Activated CD8-positive, alpha-beta memory T cell treated with anti-CD3 and anti-CD28 coated beads, Interleukin-2, amount 50 U/mL, for 4 hours (primary cell): Measurements from ENCODE around the gene FGD6.
"Not testable (repeated sequence)": the region's sequence is repeated elsewhere in the genome, so short reads cannot be mapped to it uniquely, and the experiment has no call there.

Experiments
- DNase-seq: peaks from one replicate; pipeline ENCODE4 v3.0.0-alpha.2; 2020

The FGD6 gene

DNA sequence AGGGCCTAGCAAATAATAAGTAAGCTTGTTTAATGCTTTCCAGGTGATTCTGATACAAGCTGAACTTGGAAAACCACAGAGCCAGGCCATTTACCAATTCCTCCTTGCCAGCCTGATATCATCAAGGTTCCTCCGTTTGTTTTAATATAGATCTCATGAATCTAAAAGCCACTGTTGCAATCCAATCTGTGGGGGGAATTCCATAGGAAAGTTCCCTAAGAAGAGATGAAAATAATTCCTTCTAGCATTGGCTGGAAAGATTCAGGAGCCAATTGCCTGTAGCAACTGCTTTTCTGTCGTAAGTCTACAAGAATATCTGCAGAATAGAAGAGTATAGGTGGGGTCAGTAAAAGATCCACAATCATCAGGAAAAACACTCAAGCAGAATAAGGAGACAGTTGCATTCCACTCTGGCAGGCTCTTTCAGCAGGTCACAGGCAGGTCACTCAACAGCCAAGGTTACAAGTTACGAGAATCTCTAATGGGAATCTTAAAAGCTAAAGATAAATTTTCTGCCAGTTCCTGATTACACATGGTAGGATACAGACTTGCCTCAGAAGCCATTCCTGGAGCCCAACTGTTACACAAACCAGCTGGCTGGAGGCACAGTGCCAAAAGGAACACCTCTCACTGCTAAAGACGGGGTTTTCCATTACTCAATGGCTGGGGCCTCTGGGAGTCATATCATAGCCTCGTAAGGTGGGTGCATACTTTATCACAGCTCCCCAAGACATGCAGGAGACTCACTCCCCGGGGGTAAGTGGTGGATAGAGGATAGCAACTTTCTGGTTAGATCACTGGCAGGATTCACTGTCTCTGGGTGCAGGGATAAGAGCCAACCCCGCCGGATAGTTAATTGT, 43.6 kb downstream of the FGD6 start:
- no peak for DNase-seq

DNA sequence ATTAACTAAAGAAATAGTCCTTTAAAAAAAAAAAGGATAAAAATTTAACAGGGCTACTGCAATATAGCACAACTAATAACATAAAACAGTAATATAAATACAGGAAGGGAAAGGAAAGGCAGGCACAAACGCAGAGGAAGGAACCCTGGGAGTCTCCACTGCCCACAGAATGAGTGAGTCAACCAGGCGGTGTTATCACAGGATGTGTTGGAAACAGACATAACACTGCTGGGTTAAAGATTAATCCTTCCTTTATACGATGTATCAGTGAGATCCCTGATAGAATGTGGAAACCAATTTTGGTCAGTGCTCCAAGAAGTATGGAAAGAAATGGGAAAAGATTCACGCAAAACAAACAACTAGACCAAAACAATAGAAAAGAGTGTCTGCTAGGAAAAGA, 47.9 kb downstream of the FGD6 start:
- DNase-seq, result no peak

DNA sequence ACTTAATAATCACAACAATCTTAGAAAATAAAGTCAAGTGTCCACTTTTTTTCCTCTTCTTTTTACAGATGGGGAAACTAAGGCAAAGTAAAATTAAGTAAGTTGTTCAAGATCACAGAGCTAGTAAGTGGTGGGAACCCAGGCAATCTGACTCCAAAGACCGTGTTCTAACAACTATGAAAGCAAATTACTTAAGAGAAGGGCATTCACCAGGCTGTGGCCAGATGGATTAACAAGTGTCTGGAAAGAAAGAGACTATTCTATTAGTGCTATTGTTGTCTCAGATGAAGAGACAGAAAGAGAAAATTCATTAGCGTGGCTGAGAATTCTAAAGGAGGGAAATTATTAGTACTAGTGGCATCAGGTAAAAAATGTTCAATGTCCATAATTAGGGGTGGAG, 48.5 kb downstream of the FGD6 start:
- DNase-seq, result no peak

DNA sequence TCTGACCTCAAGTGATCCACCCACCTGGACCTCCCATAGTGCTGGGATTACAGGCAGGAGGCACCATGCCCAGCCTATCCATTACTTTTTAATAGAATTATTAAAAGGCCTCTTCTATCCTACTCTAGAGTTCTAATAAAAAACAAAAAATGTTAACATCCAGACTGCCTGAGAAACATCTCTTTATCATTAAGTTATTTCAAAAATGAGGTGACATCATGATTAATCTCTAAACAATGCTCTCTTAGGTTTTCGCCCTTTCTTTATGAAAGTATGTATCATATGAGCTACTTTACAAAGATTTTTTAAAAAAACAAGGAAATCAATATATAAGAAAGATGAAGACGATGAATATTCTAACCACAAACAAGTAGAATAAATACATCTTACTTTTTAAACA, 52.6 kb downstream of the FGD6 start:
- DNase-seq, result no peak

DNA sequence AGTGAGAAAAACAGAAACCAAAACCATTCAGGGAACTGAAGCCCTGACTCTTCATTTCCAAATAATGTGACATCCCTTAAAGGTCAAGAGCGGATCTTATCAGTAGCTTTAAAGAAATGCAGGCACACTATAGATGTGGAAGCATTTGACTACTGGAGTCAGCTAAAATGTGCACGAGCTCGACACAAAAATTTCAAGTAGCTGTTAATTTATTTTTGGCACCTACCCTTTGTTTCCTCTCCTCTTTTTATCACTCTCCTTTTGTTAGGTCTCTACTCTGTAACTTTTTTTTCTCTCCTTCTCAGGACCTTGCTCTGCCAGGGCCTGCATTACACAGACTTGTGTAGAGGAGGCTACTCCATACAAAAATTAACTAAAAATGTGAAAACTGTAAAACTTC, 58.3 kb downstream of the FGD6 start:
- no peak for DNase-seq

DNA sequence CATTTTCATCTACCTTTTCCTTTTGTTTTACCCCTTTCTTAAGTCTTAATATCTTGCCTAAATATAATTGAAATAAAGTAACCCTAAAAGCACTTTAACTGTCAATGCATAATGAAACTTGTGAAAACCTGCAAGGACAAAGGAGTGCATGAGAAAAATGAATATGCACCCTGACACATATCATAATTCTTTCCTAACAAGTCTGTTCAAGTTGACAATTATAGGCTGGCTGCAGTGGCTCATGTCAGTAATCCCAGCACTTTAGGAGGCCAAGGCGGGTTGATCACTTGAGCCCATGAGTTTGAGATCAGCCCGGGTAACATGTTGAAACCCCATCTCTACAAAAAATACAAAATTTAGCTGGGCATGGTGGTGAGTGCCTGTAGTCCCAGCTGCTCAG, 65.4 kb downstream of the FGD6 start:
- no peak for DNase-seq

DNA sequence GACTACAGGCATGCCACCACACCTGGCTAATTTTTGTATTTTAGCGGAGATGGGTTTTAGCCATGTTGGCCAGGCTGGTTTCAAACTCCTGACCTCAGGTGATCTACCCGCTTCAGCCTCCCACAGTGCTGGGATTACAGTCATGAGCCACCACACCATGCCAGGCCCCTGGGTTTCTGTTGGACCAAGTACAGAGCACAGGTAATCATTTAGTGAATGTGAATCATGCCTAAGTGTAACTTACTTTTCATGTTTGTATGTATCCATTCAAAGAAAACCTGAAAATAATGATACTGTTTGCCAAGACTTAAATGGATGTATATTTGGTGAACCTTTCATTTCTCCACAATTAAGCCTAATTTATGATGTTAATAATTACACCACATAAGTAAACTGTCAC, 65.9 kb downstream of the FGD6 start:
- no peak for DNase-seq

DNA sequence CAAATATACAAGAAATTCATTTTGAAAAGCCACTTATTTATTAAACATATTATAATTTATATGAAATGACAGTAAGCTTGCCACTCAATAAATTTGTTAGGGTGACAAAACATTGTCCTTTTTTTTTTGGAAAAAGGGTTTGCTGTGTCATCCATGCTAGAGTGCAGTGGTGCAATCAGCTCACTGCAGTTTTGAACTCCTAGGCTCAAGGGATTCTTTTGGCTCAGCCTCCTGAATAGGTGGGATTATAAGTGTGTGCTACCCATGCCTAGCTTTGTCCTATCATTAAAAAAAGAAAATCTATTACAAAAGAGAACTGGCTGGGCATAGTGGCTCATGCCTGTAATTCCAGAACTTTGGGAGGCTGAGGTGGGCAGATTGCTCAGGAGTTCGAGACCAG, 66.8 kb downstream of the FGD6 start:
- no peak for DNase-seq

DNA sequence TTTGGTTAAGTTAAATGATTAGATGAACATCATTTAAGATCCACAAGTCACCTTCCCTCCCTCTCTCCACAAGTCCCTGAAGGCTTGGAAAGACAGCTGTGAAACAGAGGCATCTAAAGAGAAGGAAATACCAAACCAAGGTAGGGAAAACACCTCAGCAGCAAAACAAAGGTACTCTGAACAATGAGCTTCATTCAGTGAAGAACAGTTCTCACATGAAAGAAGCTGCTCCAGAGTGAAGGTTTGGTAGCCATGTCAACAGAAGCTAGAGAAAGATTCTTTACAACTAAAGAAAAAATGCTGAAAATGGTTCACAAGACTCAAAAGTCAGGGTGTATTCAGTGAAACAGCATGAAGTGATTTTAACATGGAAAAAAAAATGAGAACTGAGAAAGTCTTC, 69.4 kb downstream of the FGD6 start:
- no peak for DNase-seq

DNA sequence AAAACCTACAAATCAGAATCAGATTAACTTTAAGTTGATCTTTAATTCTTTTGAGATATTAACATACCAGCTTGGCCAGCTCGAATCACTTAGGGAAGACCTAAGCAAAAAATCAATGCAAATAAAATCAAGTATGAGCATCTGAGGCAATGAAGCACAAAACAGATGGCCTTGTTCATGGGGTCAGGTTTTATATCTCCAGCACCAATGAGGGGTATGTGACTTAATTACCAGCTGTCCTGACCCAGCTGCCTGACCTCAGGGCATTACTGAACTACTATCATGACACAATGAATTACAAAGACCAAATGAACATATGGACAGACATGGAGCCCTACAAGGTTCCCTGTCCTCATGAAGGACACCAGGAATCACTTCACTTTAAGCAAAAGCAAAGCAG, 70.5 kb downstream of the FGD6 start:
- DNase-seq, result no peak

DNA sequence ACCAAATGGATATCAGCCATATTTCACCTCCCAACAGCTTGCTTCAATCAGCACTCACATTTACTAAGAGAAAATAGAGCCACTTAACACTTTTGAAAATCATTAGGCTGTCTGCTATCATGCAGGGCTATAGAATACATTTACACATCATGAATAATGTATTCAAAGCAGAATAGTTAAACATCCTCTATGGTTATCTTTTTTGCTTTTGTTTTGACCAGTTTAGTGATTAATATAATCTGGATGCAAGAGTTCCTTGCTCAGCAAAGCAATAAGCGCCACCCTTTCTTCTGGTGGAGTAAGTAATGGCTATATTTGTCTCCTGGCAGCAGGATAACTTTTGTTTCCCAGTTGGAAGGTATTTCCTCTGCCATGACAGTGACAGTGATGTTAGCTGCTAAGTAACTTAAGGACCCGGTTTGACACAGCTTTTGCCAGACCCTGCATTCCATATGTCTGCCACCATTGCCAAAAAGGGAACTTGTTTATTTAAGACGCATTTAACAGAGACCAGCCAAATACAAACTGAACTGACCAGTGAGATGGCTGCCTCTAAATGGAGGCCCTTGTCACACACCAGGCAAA, 73.6 kb downstream of the FGD6 start:
- DNase-seq, result no peak

DNA sequence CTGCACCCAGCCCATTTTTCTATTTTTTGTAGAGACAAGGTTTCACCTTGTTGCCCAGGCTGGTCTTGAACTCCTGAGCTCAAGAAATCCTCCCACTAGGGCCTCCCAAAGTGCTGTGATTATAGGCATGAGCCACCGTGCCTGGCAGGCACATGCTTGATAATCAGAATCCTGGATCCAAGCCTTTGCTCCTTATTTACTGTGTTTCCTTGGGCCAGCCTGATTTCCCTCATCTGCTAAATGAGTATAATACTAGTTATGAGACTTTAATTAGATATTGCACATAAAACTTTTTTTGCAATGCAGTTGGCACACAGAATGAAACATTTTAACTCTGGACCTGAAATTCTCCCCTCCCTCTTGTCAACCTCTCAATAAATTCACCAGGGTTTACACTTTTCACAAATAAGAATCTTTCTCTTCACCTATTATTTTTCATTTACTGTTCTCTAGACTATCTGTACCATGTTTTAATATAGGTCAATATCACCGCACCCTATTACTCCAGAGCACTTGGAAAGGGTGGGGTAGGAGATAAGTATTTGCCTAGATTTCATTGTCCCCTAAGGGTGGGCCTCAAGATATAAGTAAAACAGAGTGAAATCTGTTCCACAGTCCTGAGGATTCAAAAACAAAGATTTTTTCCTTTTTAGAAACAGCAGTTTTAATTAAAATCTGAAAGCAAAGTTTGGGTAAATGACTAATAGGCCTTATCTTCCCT, 74.7 kb downstream of the FGD6 start:
- DNase-seq, result no peak

DNA sequence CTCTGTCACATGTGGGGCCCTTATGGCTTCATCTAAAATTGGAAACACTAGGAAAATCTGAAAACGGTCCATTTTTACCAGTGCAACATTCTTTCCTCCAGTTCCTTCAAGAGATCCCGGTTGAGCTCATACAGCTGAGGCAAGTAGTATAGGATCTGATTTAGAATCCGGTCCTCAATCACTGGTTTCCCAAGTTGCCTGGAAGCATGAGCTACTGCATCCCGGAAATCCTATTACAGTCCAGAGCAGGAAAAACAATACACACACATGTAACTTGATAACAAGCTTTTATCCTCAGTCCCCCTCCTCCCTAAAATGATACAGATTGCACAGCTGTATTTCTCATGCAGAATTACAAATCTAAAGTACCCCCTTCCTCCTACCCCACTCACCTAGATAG, 76.0 kb downstream of the FGD6 start:
- DNase-seq, result no peak

DNA sequence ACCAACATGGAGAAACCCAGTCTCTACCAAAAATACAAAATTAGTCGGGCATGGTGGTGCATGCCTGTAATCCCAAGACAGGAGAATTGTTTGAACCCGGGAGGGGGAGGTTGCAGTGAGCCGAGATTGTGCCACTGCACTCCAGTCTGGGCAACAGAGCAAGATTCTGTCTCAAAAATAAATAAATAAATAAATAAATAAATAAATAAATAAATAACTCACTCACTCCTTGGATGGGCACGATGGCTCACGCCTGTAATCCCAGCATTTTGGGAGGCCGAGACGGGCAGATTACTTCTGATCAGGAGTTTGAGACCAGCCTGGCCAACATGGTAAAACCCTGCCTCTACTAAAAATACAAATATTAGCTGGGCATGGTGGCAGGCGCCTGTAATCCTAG, 79.2 kb downstream of the FGD6 start:
- not testable (repeated sequence) for DNase-seq

DNA sequence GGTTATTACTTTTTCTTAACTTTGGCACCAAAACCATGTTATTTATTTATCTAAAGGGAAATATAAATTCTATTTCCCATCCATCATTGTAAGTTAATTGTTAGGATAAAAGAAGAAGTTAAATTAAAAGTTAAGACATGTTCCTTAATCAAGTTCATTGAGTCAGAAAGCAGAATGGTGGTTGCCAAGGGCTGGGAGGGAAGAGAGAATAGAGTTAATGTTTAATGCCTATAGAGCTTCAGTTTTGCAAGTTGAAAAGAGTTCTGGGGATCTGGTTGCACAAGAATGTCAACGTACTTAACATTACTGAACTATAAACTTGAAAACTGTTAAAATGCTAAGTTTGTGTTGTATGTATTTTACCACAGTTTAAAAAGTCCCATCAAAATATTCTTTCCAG, 80.7 kb downstream of the FGD6 start:
- no peak for DNase-seq

DNA sequence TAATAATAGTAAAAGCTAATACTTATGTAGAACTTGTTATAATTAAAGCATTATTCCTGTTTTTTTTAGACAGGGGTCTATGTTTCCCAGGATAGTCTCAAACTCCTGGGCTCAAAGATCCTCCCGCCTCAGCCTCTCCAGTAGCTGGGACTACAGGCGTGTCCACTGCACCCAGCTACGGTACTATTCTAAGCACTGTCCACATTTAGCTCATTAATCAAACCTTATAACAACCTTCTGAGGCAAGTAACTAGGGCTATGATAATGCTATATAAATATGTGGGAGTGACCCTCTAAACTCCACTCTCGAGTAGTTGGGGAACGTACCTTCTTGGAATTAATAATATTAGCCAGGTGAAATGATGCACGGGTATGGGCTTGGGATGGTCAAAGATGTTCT, 83.2 kb downstream of the FGD6 start:
- no peak for DNase-seq

DNA sequence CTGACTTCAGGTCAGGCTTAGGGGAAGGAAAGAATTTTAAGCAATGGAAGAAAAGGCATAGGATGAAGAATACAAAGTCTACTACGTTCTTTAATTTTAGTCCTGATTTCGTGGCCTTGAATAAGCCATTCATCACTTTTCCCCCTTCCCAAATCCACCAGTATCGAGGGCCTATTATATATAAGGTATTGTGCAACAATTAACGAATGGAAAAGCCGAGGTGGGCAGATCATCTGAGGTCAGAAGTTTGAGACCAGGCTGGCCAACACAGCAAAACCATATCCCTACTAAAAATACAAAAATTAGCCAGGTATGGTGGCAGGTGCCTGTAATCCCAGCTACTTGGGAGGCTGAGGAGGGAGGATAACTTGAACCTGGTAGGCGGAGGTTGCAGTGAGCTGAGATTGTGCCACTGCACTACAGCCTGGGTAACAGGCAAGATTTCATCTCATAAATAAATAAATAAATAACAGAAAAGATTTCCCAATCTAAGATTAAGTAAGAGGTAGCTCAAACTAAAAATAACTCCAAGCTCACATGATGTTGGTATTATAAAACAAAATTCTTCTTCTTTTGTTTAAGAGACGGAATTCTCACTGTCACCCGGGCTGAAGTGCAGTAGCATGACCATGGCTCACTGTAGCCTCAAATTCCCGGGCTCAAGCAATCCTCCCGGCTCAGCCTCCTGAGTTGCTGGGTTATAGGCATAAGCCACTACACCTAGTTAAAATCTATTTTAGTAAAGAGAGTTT, 85.5 kb downstream of the FGD6 start:
- no peak for DNase-seq

DNA sequence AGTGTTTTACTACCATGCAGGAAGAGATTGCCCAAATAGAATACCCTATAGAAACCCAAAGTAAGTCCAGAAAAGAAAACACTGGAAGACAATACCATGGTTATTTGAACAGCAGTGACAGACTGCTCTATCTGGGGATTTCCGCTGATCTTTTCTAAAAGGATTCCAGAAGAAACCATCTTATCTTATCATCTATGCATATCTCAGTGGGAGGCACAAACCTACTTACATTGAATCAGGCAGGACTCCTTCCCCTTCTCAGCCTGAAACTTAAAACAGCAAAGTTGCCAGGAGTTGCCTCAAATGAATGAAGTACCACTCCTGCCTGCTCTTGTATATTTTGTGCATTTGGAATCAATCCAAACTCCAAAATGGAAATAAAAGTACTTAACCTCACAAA, 87.2 kb downstream of the FGD6 start:
- no peak for DNase-seq

DNA sequence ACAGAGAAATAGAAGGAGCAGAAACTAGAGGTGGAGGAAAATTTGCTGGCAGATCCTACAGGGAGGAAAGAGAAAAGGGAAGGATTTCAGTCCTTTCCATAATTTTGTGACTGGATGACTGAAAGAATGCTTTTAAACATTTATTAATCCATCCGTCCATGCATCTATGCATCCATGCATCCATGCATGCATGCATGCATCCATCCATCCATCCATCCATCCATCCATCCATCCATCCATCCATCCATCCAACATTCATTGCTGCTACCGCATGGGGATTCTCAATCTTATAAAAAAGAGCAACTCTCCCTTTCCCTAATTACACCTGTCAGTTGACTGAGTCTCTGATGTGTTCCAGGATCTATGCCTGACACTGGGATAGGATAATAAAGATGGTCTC, 88.2 kb downstream of the FGD6 start:
- DNase-seq, result no peak

DNA sequence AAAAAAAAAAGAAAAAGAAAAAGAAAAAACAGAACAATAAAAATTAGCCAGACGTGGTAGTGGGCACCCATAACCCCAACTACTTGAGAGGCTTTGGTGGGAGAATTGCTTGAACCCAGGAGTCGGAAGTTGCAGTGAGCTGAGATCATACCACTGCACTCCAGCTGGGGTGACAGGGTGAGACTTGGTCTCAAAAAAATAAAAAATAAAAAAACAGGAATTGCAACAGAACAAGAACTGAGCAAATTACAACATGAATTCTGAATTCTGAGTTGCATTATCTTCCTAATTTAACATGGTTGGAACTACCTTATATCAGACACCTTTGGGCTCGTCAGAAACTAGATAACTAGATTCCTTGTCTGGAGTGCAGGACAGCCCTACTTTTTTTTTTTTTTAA, 90.5 kb downstream of the FGD6 start:
- DNase-seq, result no peak

DNA sequence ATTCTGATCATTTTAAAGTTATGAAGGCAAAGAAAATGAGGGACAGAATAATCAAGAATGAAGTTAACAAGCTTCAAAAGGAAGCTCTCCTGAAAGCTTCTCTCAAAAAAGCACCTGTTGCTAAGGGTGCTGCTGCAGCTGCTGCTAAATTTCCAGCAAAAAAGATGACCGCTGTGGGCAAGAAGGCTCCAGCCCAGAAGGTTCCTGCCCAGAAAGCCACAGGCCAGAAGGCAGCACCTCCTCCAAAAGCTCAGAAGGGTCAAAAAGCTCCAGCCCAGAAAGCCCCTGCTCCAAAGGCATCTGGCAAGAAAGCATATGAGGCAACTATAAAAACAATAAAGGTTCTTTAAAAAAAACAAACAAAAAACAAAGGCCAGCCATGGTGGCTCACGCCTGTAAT, 91.2 kb downstream of the FGD6 start:
- no peak for DNase-seq

DNA sequence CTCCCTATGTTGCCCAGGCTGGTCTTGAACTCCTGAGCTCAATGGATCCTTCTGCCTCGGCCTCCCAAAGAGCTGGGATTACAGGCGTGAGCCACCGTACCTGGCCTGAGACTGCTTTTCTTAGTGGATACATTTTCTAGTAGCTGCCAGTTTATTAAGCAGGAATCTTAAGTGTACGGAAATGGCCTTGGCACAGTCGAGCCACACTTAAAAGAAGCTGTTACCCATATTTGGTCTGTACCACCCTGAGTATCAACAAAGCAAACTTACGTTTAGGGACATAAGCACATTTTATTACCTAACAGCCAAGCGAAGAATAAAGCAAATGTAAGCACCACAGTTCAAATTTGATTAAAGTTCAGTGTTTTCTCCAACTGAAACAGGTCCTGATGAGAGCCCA, 93.2 kb downstream of the FGD6 start:
- DNase-seq, result no peak

DNA sequence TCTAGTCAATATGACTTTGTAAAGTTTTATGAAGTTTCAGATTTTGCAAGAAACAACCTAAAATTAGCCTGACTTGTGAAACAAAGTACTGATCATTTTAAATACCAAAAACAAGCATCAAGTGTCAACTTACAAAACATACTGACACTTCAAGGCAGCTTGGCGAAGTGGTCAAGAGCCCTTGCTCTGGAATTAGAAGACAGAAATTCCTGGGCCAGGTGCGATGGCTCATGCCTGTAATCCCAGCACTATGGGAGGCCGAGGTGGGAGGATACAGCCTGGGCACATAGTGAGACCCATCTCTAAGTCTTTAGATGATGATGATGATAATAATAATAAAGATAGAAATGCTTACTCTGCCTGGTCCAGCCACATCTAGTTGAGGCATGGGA, 98.5 kb downstream of the FGD6 start:
- DNase-seq, result no peak
